C4-2B (cell line): ENCODE data around the gene PSAP.

Experiments used
- CTCF ChIP-seq: fragments of 450-650 bp; conservative IDR thresholded peaks from 2 replicates; pipeline ENCODE4 v1.5.1; 2017; ENCODE audit warnings: mild to moderate bottlenecking
- ZFX ChIP-seq: fragments of 450-650 bp; IDR thresholded peaks from 2 replicates; pipeline ENCODE4 v1.6.1; 2017

GRCh38 chr10:71819985-71820384 is 31.1 kb downstream of the PSAP start:
- TF ChIP-seq CTCF, result no peak
- no peak for TF ChIP-seq ZFX
